Endometrium (tissue), 2 donors: ENCODE measurements around the gene PALB2.

Experiments used
- FAIRE-seq: peaks from 2 replicates; lab custom pipeline; 2012; peaks lifted over from hg19 to GRCh38; lab: Jason Lieb, UNC
- donor health status: control.
- donor health status: control.

Gene PALB2

GRCh38 chr16:23640931-23641765 is at the start of gene PALB2, which contains the start of gene DCTN5:
Gene PALB2, minus strand, starts transcription at chr16:23641310. Its CDS starts 153 bp downstream, at chr16:23641157.
Gene DCTN5, plus strand, starts transcription at chr16:23641466. Its CDS starts 77 bp downstream, at chr16:23641543.
- FAIRE-seq = peak; percentile 26

GRCh38 chr16:23689442-23690187 is 48.5 kb upstream of the PALB2 start:
- FAIRE-seq = no peak

- FAIRE-seq = no peak
Measured at GRCh38 chr16:23687034-23687808, 46.1 kb upstream of the PALB2 start.

- FAIRE-seq = no peak
Measured at GRCh38 chr16:23683487-23683886, 42.4 kb upstream of the PALB2 start.

- no peak for FAIRE-seq
Measured at GRCh38 chr16:23682181-23682580, 41.1 kb upstream of the PALB2 start.

- no peak for FAIRE-seq
Measured at GRCh38 chr16:23679986-23680336, 38.9 kb upstream of the PALB2 start.

- FAIRE-seq = no peak
Measured at GRCh38 chr16:23679274-23679985, 38.3 kb upstream of the PALB2 start.

GRCh38 chr16:23678430-23679273 is 37.5 kb upstream of the PALB2 start, which contains the start of gene PLK1:
Gene PLK1, plus strand, starts transcription at chr16:23678889. Its CDS starts 44 bp downstream, at chr16:23678933.
- FAIRE-seq = no peak

- no peak for FAIRE-seq
Measured at GRCh38 chr16:23676924-23677480, 35.9 kb upstream of the PALB2 start.

- no peak for FAIRE-seq
Measured at GRCh38 chr16:23673971-23674614, 33.0 kb upstream of the PALB2 start.

- no peak for FAIRE-seq
Measured at GRCh38 chr16:23670137-23670776, 29.1 kb upstream of the PALB2 start.

GRCh38 chr16:23668873-23669272 is 27.8 kb upstream of the PALB2 start:
- no peak for FAIRE-seq

GRCh38 chr16:23668225-23668624 is 27.1 kb upstream of the PALB2 start:
- FAIRE-seq = no peak

- FAIRE-seq = no peak
Measured at GRCh38 chr16:23667355-23667659, 26.2 kb upstream of the PALB2 start.

GRCh38 chr16:23666571-23667354 is 25.7 kb upstream of the PALB2 start:
- FAIRE-seq = no peak

GRCh38 chr16:23663918-23664317 is 22.8 kb upstream of the PALB2 start:
- no peak for FAIRE-seq

- no peak for FAIRE-seq
Measured at GRCh38 chr16:23651943-23652468, 10.9 kb upstream of the PALB2 start.

- no peak for FAIRE-seq
Measured at GRCh38 chr16:23650674-23651416, 9.7 kb upstream of the PALB2 start.
